ENCODE data around the gene HIVEP3.

DNA sequence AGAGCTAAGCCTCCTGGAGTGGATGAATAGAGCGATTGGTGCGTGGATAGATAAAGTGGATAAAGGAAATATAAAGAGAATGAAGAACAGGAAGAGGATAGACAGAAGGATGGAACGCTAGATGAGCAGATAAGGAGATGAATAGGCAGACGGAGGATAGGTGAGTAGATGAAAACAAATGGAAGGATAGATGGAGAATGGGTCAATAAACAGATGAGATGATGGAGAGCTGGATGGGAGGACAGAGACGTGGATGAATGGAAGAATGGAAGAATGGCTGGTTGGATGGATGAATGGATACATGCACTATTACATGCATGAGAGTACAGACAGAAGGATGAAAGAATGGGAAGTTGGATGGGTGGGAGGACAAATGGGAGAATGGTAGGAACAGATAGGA lies 399.1 kb downstream of the HIVEP3 start:
- TF ChIP-seq, protein P1, sequence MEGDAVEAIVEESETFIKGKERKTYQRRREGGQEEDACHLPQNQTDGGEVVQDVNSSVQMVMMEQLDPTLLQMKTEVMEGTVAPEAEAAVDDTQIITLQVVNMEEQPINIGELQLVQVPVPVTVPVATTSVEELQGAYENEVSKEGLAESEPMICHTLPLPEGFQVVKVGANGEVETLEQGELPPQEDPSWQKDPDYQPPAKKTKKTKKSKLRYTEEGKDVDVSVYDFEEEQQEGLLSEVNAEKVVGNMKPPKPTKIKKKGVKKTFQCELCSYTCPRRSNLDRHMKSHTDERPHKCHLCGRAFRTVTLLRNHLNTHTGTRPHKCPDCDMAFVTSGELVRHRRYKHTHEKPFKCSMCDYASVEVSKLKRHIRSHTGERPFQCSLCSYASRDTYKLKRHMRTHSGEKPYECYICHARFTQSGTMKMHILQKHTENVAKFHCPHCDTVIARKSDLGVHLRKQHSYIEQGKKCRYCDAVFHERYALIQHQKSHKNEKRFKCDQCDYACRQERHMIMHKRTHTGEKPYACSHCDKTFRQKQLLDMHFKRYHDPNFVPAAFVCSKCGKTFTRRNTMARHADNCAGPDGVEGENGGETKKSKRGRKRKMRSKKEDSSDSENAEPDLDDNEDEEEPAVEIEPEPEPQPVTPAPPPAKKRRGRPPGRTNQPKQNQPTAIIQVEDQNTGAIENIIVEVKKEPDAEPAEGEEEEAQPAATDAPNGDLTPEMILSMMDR (IDR thresholded peaks at IDR 0.05; ENCODE audit: poor library complexity): no peak
- no peak for TF ChIP-seq EZH2phosphoT487 (IDR thresholded peaks at IDR 0.05; ENCODE audit: low read depth, severe bottlenecking, unreplicated experiment)
- TF ChIP-seq EZH2 (IDR thresholded peaks at IDR 0.05; ENCODE audit: borderline replicate concordance): no peak
